ENCODE data around the gene ZNF608.

ZNF608 gene

GRCh38 chr5:124745928-124746915 lies at the start of gene ZNF608:
TSS of gene ZNF608 (minus strand) at chr5:124746639. CDS start at chr5:124744989, 1,650 bp downstream.
- peak; percentile 78 for DNase-seq (ENCODE audit: low spot score)

GRCh38 chr5:124795829-124796228 lies 49.4 kb upstream of the ZNF608 start:
- no peak for DNase-seq (ENCODE audit: low spot score)

GRCh38 chr5:124790895-124791732 lies 44.7 kb upstream of the ZNF608 start:
- no peak for DNase-seq (ENCODE audit: low spot score)

- DNase-seq (ENCODE audit: low spot score), result no peak
These were observed 44.0 kb upstream of the ZNF608 start for GRCh38 chr5:124790301-124790894.

GRCh38 chr5:124789104-124789605 lies 42.7 kb upstream of the ZNF608 start:
- no peak for DNase-seq (ENCODE audit: low spot score)

GRCh38 chr5:124783794-124784193 lies 37.4 kb upstream of the ZNF608 start:
- peak; percentile 10 for DNase-seq (ENCODE audit: low spot score)

GRCh38 chr5:124783285-124783684 lies 36.8 kb upstream of the ZNF608 start:
- no peak for DNase-seq (ENCODE audit: low spot score)

GRCh38 chr5:124782262-124782661 lies 35.8 kb upstream of the ZNF608 start:
- no peak for DNase-seq (ENCODE audit: low spot score)

- no peak for DNase-seq (ENCODE audit: low spot score)
These were observed 33.6 kb upstream of the ZNF608 start for GRCh38 chr5:124780011-124780410.

GRCh38 chr5:124773315-124774311 lies 27.2 kb upstream of the ZNF608 start:
- DNase-seq (ENCODE audit: low spot score), result peak; percentile 75

- DNase-seq (ENCODE audit: low spot score), result no peak
These were observed 26.2 kb upstream of the ZNF608 start for GRCh38 chr5:124772457-124773200.

- no peak for DNase-seq (ENCODE audit: low spot score)
These were observed 25.3 kb upstream of the ZNF608 start for GRCh38 chr5:124771761-124772160.

- DNase-seq (ENCODE audit: low spot score), result no peak
These were observed 18.7 kb upstream of the ZNF608 start for GRCh38 chr5:124764992-124765611.

GRCh38 chr5:124764585-124764984 lies 18.1 kb upstream of the ZNF608 start:
- DNase-seq (ENCODE audit: low spot score), result no peak

- peak; percentile 71 for DNase-seq (ENCODE audit: low spot score)
These were observed 14.6 kb upstream of the ZNF608 start for GRCh38 chr5:124761010-124761409.

GRCh38 chr5:124760608-124761007 lies 14.2 kb upstream of the ZNF608 start:
- no peak for DNase-seq (ENCODE audit: low spot score)

GRCh38 chr5:124755565-124755964 lies 9.1 kb upstream of the ZNF608 start:
- DNase-seq (ENCODE audit: low spot score), result peak; percentile 86

GRCh38 chr5:124755041-124755440 lies 8.6 kb upstream of the ZNF608 start:
- DNase-seq (ENCODE audit: low spot score), result peak; percentile 24

GRCh38 chr5:124754206-124754927 lies 7.9 kb upstream of the ZNF608 start:
- peak; percentile 33 for DNase-seq (ENCODE audit: low spot score)
